Measurements from ENCODE around the gene GLT8D1.

Gene GLT8D1

DNA sequence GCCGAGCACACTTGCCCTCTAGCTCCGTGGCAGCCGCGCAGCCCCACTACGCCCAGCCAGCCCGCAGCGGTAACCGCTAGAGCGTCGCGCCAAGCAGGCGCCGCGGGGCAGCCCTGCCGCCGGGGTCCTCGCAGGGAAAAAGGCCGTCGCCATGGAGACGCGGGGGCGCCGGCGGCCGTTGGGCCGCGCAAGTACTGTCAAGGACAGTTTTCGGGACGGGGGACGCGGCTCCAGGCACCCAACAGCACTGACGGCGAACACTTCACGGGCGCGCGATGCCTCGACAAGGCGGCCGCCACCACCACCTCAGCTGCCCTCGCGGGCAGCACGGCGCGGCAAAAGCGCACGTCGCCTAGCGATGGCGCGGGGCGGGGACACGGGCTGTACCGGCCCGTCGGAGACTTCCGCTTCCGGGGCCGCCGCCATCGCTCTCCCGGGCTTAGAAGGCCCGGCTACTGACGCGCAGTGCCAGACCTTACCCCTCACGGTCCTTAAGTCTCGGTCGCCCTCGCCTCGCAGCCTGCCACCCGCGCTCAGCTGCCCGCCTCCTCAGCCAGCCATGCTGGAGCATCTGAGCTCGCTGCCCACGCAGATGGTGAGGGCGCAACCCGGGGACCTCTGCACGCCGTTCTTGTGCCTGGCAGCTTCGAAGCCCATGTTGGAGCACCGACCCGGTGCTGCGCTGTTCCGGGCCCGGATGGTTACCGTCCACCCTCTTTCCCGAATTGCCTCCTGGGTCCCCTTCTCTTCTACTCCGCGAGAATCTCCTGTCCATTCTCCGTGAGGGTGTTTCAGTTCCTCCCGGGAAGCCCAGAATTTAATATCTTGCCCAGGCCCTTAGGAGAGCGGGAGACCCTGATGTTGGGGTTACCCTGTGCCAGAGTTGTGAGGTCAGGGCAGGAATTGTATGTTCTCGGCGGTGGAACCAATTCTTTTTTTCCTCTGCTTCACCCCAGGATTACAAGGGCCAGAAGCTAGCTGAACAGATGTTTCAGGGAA, at the start of gene GLT8D1, which contains the start of gene SPCS1 (continued):
- TF ChIP-seq, protein P1, sequence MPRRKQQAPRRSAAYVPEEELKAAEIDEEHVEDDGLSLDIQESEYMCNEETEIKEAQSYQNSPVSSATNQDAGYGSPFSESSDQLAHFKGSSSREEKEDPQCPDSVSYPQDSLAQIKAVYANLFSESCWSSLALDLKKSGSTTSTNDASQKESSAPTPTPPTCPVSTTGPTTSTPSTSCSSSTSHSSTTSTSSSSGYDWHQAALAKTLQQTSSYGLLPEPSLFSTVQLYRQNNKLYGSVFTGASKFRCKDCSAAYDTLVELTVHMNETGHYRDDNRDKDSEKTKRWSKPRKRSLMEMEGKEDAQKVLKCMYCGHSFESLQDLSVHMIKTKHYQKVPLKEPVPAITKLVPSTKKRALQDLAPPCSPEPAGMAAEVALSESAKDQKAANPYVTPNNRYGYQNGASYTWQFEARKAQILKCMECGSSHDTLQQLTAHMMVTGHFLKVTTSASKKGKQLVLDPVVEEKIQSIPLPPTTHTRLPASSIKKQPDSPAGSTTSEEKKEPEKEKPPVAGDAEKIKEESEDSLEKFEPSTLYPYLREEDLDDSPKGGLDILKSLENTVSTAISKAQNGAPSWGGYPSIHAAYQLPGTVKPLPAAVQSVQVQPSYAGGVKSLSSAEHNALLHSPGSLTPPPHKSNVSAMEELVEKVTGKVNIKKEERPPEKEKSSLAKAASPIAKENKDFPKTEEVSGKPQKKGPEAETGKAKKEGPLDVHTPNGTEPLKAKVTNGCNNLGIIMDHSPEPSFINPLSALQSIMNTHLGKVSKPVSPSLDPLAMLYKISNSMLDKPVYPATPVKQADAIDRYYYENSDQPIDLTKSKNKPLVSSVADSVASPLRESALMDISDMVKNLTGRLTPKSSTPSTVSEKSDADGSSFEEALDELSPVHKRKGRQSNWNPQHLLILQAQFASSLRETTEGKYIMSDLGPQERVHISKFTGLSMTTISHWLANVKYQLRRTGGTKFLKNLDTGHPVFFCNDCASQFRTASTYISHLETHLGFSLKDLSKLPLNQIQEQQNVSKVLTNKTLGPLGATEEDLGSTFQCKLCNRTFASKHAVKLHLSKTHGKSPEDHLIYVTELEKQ (tag by site-specific recombination; IDR thresholded peaks at IDR 0.05; ENCODE audit: borderline replicate concordance), result no peak
- TF ChIP-seq ZNF621 (tag by site-specific recombination; IDR thresholded peaks at IDR 0.05) (no peak), BCL11B (tag by site-specific recombination; IDR thresholded peaks at IDR 0.05; ENCODE audit: low read depth) (no peak), ZNF560 (tag by site-specific recombination; IDR thresholded peaks at IDR 0.05; ENCODE audit: borderline replicate concordance) (no peak), ZNF654 (tag by site-specific recombination; IDR thresholded peaks at IDR 0.05; ENCODE audit: low read depth) (no peak)
- TF ChIP-seq, protein P2, sequence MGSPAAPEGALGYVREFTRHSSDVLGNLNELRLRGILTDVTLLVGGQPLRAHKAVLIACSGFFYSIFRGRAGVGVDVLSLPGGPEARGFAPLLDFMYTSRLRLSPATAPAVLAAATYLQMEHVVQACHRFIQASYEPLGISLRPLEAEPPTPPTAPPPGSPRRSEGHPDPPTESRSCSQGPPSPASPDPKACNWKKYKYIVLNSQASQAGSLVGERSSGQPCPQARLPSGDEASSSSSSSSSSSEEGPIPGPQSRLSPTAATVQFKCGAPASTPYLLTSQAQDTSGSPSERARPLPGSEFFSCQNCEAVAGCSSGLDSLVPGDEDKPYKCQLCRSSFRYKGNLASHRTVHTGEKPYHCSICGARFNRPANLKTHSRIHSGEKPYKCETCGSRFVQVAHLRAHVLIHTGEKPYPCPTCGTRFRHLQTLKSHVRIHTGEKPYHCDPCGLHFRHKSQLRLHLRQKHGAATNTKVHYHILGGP (tag by site-specific recombination; IDR thresholded peaks at IDR 0.05), result no peak

DNA sequence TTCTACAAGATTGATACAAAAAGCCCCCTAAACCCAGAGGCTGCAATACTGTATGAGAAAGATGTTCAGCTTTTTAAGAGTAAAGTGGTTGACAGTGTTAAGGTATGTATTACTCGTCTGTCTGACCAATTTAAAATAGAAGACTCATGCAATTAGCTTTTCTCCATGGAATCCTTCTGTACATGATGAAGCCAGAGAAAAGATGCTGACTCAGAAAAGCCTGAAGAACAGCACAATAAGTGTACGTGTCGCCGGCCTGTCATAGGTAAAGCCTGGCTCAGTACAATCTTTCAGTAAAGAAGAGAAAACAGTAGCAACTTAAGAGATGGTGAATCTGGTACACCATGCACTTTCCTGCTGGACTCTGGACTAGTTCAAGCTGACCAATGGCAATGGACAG, 48.8 kb upstream of the GLT8D1 start:
- Histone ChIP-seq H3K4me3 (ENCODE audit: low read depth, low read length) (no peak overlapping the region), H3K9me3 (ENCODE audit: control insufficient read depth, insufficient read depth, low read depth, low read length) (no peaks in the 10 kb centered on the region), H3K36me3 (ENCODE audit: control insufficient read depth in 2 of 2, insufficient read depth in 1 of 2, low read length in 2 of 2) (peaks cover 37 to 89% of the 10 kb centered on the region in 2 experiments), H3K4me1 (ENCODE audit: control insufficient read depth, insufficient read depth, low read length) (no peaks in the 10 kb centered on the region), H3K27ac (ENCODE audit: extremely low read depth, low read depth, low read length) (no peak overlapping the region)
- POLR2A ChIA-PET, result no interaction called here
- CTCF ChIA-PET, result interaction anchor here (1.0 kb wide), 1 partner anchor 66 kb away, joined by 3 read pairs; no protein-coding TSS in a partner anchor
- TF ChIP-seq ZNF311 (tag by site-specific recombination; IDR thresholded peaks at IDR 0.05; ENCODE audit: borderline replicate concordance) (no peak), GLI2 (tag by site-specific recombination; IDR thresholded peaks at IDR 0.05; ENCODE audit: borderline replicate concordance, low read depth) (no peak), SCRT2 (tag by site-specific recombination; IDR thresholded peaks at IDR 0.05) (no peak), ZNF184 (tag by site-specific recombination; IDR thresholded peaks at IDR 0.05) (no peak), FEZF1 (tag by site-specific recombination; IDR thresholded peaks at IDR 0.05) (no peak), ZNF837 (tag by site-specific recombination; IDR thresholded peaks at IDR 0.05) (no peak), KLF1 (tag by site-specific recombination; IDR thresholded peaks at IDR 0.05) (no peak), ZNF169 (tag by site-specific recombination; IDR thresholded peaks at IDR 0.05) (no peak), ZNF48 (tag by site-specific recombination; IDR thresholded peaks at IDR 0.05) (no peak)

DNA sequence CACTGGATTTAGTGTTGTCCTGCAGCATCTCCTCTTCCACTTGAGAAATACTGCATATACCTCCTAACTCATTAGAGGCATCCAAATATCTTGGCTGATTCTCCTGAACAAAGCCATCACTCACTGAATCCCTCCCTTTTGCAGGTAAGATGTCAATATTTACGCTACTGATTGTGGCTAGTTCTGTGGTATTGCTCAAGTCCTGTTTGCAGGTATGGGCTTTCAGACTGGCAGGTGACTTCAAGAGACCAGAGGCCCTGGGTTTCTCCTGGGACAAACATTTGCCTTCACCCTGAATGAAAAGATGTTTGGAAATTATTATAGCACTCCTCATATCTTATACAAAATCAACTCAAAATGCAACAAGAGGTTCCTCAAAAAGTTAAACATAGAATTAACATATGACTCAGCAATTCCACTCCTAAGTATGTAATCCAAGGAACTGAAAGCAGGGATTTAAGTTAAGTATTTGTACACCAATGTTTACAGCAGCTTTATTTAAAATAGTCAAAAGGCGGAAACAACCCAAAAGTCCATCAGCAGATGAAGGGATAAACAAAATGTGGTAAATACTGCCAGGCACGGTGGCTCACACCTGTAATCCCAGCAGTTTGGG, 46.6 kb upstream of the GLT8D1 start:
- Histone ChIP-seq H3K9me3 (ENCODE audit: control insufficient read depth, insufficient read depth, low read depth, low read length) (no peaks in the 10 kb centered on the region), H3K27ac (ENCODE audit: extremely low read depth, low read depth, low read length) (no peak overlapping the region), H3K4me1 (ENCODE audit: control insufficient read depth, insufficient read depth, low read length) (no peaks in the 10 kb centered on the region), H3K4me3 (ENCODE audit: low read depth, low read length) (no peak overlapping the region), H3K36me3 (ENCODE audit: control insufficient read depth in 2 of 2, insufficient read depth in 1 of 2, low read length in 2 of 2) (peaks cover 45 to 85% of the 10 kb centered on the region in 2 experiments)
- TF ChIP-seq, protein P3, sequence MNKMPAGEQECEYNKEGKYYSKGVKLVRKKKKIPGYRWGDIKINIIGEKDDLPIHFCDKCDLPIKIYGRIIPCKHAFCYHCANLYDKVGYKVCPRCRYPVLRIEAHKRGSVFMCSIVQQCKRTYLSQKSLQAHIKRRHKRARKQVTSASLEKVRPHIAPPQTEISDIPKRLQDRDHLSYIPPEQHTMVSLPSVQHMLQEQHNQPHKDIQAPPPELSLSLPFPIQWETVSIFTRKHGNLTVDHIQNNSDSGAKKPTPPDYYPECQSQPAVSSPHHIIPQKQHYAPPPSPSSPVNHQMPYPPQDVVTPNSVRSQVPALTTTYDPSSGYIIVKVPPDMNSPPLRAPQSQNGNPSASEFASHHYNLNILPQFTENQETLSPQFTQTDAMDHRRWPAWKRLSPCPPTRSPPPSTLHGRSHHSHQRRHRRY (tag by site-specific recombination; IDR thresholded peaks at IDR 0.05), result no peak
- TF ChIP-seq ZNF350 (tag by site-specific recombination; IDR thresholded peaks at IDR 0.05) (no peak), KLF1 (tag by site-specific recombination; IDR thresholded peaks at IDR 0.05) (no peak)
- TF ChIP-seq, protein P4, sequence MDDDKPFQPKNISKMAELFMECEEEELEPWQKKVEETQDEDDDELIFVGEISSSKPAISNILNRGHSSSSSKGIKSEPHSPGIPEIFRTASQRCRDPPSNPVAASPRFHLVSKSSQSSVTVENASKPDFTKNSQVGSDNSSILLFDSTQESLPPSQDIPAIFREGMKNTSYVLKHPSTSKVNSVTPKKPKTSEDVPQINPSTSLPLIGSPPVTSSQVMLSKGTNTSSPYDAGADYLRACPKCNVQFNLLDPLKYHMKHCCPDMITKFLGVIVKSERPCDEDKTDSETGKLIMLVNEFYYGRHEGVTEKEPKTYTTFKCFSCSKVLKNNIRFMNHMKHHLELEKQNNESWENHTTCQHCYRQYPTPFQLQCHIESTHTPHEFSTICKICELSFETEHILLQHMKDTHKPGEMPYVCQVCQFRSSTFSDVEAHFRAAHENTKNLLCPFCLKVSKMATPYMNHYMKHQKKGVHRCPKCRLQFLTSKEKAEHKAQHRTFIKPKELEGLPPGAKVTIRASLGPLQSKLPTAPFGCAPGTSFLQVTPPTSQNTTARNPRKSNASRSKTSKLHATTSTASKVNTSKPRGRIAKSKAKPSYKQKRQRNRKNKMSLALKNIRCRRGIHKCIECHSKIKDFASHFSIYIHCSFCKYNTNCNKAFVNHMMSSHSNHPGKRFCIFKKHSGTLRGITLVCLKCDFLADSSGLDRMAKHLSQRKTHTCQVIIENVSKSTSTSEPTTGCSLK (tag by site-specific recombination; IDR thresholded peaks at IDR 0.05), result no peak
- POLR2A ChIA-PET, result no interaction called here
- CTCF ChIA-PET, result no interaction called here
